K562 (cell line): ENCODE results near the gene ANKFN1. TPM values are rescaled to one million over a fixed set of nuclear protein-coding genes. Genes with fewer than 3 reads are reported as not detected.

Source experiments
- ATAC-seq: fragments of 200-7000 bp; cut with Tn5 transposase; 3 replicates; pipeline ENCODE4 v1.9.1; 2020; ENCODE audit warnings: moderate library complexity
- BruUV-seq: library from RNA; stranded (reverse); fragments of 400-500 nt; replicated peaks from 2 replicates; lab custom pipeline; 2021; lab: Mats Ljungman, UMichigan
- CTCF ChIA-PET: fragments of 300-600 bp; formaldehyde crosslinking; extraction: SDS; loops from one replicate; lab custom pipeline; 2021; ENCODE audit warnings: low intra/inter-chr PET ratio; lab: Yijun Ruan, JAX
- POLR2A ChIA-PET: fragments of 300-600, 350-650 bp; sonication (Branson Sonifier 250); formaldehyde crosslinking; extraction: SDS; loops from one replicate; lab custom pipeline; 2021; ENCODE audit warnings: antibody characterized with exemption, inconsistent platforms; lab: Yijun Ruan, JAX
- DNase-seq, 4 experiments: peaks; one replicate each; pipeline versions ENCODE4 v3.0.0 to v3.0.0-alpha.2; 2011 to 2018; ENCODE audit warnings: low spot score in 3 of 4, mixed read lengths in 3 of 4; ENCODE audit errors: extremely low read depth in 1 of 4
- FAIRE-seq: peaks from 2 replicates; lab custom pipeline; 2011; peaks lifted over from hg19 to GRCh38; lab: Jason Lieb, UNC
- H2AFZ ChIP-seq: 2 replicates; pipeline ENCODE4 v1.6.0; 2011; ENCODE audit warnings: low read depth, low read length, control low read depth, inconsistent platforms
- H3K27ac ChIP-seq: fragments of 200-600 bp; 3 replicates; pipeline ENCODE4 v1.8.0; 2011; ENCODE audit warnings: low read depth, mild to moderate bottlenecking, control low read depth, inconsistent platforms, low read length, moderate library complexity, mixed read lengths; ENCODE audit errors: extremely low read depth
- H3K27me3 ChIP-seq, 2 experiments: fragments of 300-600 bp in 1 of 2; 2 replicates in 1 of 2; 3 replicates in 1 of 2; pipeline versions ENCODE4 v1.6.0 to v1.8.0; 2011; ENCODE audit warnings: inconsistent platforms in 2 of 2, low read length in 2 of 2, mild to moderate bottlenecking in 1 of 2, mixed read lengths in 1 of 2, moderate library complexity in 1 of 2; ENCODE audit not compliant: control insufficient read depth in 2 of 2, insufficient read depth in 2 of 2
- H3K36me3 ChIP-seq: fragments of 300-600 bp; 3 replicates; pipeline ENCODE4 v1.8.0; 2011; ENCODE audit warnings: mild to moderate bottlenecking, low read length, inconsistent platforms; ENCODE audit not compliant: control insufficient read depth, insufficient read depth
- H3K4me1 ChIP-seq, 2 experiments: fragments of 200-600 bp in 1 of 2; replicated peaks in 1 of 2; 2 replicates in 1 of 2; 3 replicates in 1 of 2; pipeline versions ENCODE4 v1.5.1 to v1.8.0; 2011; ENCODE audit warnings: inconsistent platforms in 2 of 2, low read length in 2 of 2, mild to moderate bottlenecking in 1 of 2, mixed read lengths in 1 of 2, moderate library complexity in 1 of 2; ENCODE audit not compliant: control insufficient read depth in 2 of 2, insufficient read depth in 2 of 2
- H3K4me2 ChIP-seq: 2 replicates; pipeline ENCODE4 v1.6.1; 2011; ENCODE audit warnings: low read length, control low read depth, inconsistent platforms, mixed read lengths; ENCODE audit not compliant: insufficient read depth
- H3K4me3 ChIP-seq: fragments of 200-600 bp; sonication (generic), shearing (Covaris generic); 2 replicates; pipeline ENCODE4 v1.5.1; 2016; ENCODE audit warnings: control low read depth, inconsistent platforms
- H3K79me2 ChIP-seq: fragments of 200-600 bp; 3 replicates; pipeline ENCODE4 v1.8.0; 2011; ENCODE audit warnings: low read length, inconsistent platforms; ENCODE audit not compliant: control insufficient read depth, insufficient read depth
- H3K9ac ChIP-seq, 2 experiments: 2 replicates each; pipeline versions ENCODE4 v1.6.0 to v1.6.1; 2011; ENCODE audit warnings: low read depth in 2 of 2, low read length in 2 of 2, control low read depth in 1 of 2, inconsistent platforms in 1 of 2, mild to moderate bottlenecking in 1 of 2, mixed read lengths in 1 of 2; ENCODE audit not compliant: insufficient read depth in 1 of 2
- H3K9me1 ChIP-seq: one replicate; pipeline ENCODE4 v1.6.0; 2011; ENCODE audit warnings: inconsistent platforms, mild to moderate bottlenecking, low read length, moderate library complexity; ENCODE audit not compliant: control insufficient read depth, insufficient read depth
- H3K9me3 ChIP-seq: replicated peaks from 2 replicates; pipeline ENCODE4 v1.5.1; 2011; ENCODE audit warnings: low read depth, low read length, inconsistent platforms; ENCODE audit not compliant: control insufficient read depth, insufficient read depth
- H4K20me1 ChIP-seq: replicated peaks from 2 replicates; pipeline ENCODE4 v1.6.1; 2011; ENCODE audit warnings: low read length, inconsistent platforms, mixed read lengths; ENCODE audit not compliant: control insufficient read depth, insufficient read depth
- IFI16 ChIP-seq: fragments of 250-450 bp; sonication (Bioruptor Pico); IDR thresholded peaks from 2 replicates; pipeline ENCODE4 v2.1.2; 2022; ENCODE audit warnings: mild to moderate bottlenecking, inconsistent platforms
- KDM2B ChIP-seq: fragments of 250-450 bp; sonication (Bioruptor Pico); IDR thresholded peaks from 2 replicates; pipeline ENCODE4 v1.8.0; 2021; ENCODE audit warnings: mild to moderate bottlenecking, moderate library complexity
- NFXL1 ChIP-seq: fragments of 450-650 bp; formaldehyde crosslinking; IDR thresholded peaks from 2 replicates; pipeline ENCODE4 v1.4.0; 2021; ENCODE audit warnings: mild to moderate bottlenecking
- SMARCA5 ChIP-seq: fragments of 450-650 bp; IDR thresholded peaks from 2 replicates; pipeline ENCODE4 v1.6.1; 2016
- SRSF9 ChIP-seq: fragments of 200-400 bp; formaldehyde crosslinking; IDR thresholded peaks from 2 replicates; pipeline ENCODE4 v1.6.1; 2017; ENCODE audit warnings: low read depth, low read length, borderline replicate concordance
- THAP7 ChIP-seq: fragments of 250-450 bp; sonication (Bioruptor Pico); IDR thresholded peaks from 2 replicates; pipeline ENCODE4 v1.5.0; 2021
- TRIM28 ChIP-seq: fragments of 450-650 bp; IDR thresholded peaks from 2 replicates; pipeline ENCODE4 v1.6.1; 2017
- ZFP30 ChIP-seq: fragments of 250-450 bp; sonication (Bioruptor Pico); IDR thresholded peaks from 2 replicates; pipeline ENCODE4 v1.8.0; 2022; ENCODE audit warnings: moderate library complexity, mild to moderate bottlenecking, inconsistent platforms, borderline replicate concordance
- ZNF584 ChIP-seq: fragments of 200-800 bp; sonication (Bioruptor generic); IDR thresholded peaks from 2 replicates; pipeline ENCODE4 v1.6.1; 2016; ENCODE audit warnings: low read depth, mild to moderate bottlenecking, missing genetic modification characterization, missing compliant biosample characterization
- WGBS: fragments of 100-300 bp; shearing (Covaris generic); methylation state at CpG from one replicate; pipeline ENCODE4 v1.1.6; 2016; ENCODE audit warnings: low coverage, mixed read lengths; ENCODE audit not compliant: insufficient coverage; ENCODE audit errors: missing lambda C conversion rate; 5-methylcytosine and 5-hydroxymethylcytosine counted together
- in situ Hi-C: fragments of 300-500 bp; cut with MboI; formaldehyde crosslinking; loops from 4 replicates; pipeline ENCODE4 v1.15.0; 2018; ENCODE audit warnings: inconsistent platforms, mixed read lengths
- intact Hi-C: fragments of 100-400 bp; cut with micrococcal nuclease; formaldehyde crosslinking; loops from 2 replicates; pipeline ENCODE4 v1.14.2; 2022
- polyA plus RNA-seq, 8 experiments: library from polyadenylated mRNA; depleted of rRNA in 4 of 8; stranded (reverse) in 5 of 8; unstranded in 3 of 8; fragments of >200 nt; fragmentation: Nextera tagmentation in 2 of 8; fragmentation: Illumina TruSeq in 1 of 8; extraction: Ambion mirVana in 2 of 8; extraction: Trizol in 1 of 8; gene quantifications; 2 replicates each; pipeline versions ENCODE4 v1.2.1 to v1.2.3, GENCODE V29; 2011 to 2014; ENCODE audit warnings: inconsistent platforms in 1 of 8, missing spikeins in 1 of 8
- total RNA-seq, 7 experiments: library from RNA; depleted of rRNA in 6 of 7; stranded (reverse); fragments of >200 nt in 6 of 7; fragmentation: Illumina TruSeq in 2 of 7; extraction: Trizol in 2 of 7; gene quantifications; 2 replicates each; pipeline versions ENCODE4 v1.2.1 to v1.2.3, GENCODE V29; 2011 to 2021; ENCODE audit warnings: low replicate concordance in 1 of 7
- TF ChIP-seq, protein P1 (sequence below), 2 experiments: fragments of 450-650 bp; IDR thresholded peaks; 2 replicates each; pipeline ENCODE4 v1.6.1; 2016

ANKFN1 gene
- total and polyA plus RNA-seq, 9 of the 15 experiments (the other 6 are each of a cell fraction or from before 2014, with no cell fraction given): 0.04 to 0.39 (median 0.15) TPM; not detected in 1

DNA sequence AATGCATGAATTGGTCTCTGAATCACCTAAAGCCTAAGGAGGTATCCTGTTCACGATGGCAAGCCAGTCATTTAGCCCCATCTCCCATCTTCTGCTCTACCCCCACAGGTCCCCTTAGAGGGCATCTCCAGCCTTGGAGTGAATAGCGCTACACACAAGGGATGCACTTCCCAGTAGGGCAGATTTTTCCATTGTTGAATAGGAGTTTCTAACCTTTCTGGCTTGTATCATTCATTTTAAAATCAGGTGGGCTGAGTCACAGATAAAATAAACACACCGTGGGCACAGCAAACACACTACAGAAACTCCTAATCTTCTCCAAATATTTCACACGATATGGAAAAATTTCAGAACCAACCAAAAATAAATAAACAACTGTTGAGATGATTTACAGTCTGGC, 239.0 kb downstream of the ANKFN1 start:
- no TSS peak for BruUV-seq
- Histone ChIP-seq H3K9me3 (no peaks in the 10 kb centered on the region), H3K4me3 (no peak overlapping the region), H3K4me2 (no peak overlapping the region), H3K36me3 (no peaks in the 10 kb centered on the region), H3K27me3 (no peaks in the 10 kb centered on the region), H3K4me1 (no peaks in the 10 kb centered on the region), H3K79me2 (no peaks in the 10 kb centered on the region), H4K20me1 (no peaks in the 10 kb centered on the region), H3K9ac (no peak overlapping the region), H2AFZ (no peak overlapping the region), H3K27ac (no peak overlapping the region), H3K9me1 (no peaks in the 10 kb centered on the region)
- ChIA-PET CTCF (no interaction called here), POLR2A (interaction anchor here (0.6 kb wide), 1 partner anchor 13 kb away, joined by 3 read pairs; no protein-coding TSS in a partner anchor)
- 0% methylated on average over 4 of the region's 4 CpGs for WGBS
- intact Hi-C loops: no loop called here
- no peak for DNase-seq
- TF ChIP-seq, protein P1, sequence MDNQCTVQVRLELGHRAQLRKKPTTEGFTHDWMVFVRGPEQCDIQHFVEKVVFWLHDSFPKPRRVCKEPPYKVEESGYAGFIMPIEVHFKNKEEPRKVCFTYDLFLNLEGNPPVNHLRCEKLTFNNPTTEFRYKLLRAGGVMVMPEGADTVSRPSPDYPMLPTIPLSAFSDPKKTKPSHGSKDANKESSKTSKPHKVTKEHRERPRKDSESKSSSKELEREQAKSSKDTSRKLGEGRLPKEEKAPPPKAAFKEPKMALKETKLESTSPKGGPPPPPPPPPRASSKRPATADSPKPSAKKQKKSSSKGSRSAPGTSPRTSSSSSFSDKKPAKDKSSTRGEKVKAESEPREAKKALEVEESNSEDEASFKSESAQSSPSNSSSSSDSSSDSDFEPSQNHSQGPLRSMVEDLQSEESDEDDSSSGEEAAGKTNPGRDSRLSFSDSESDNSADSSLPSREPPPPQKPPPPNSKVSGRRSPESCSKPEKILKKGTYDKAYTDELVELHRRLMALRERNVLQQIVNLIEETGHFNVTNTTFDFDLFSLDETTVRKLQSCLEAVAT (IDR thresholded peaks at IDR 0.05): no peak
- TF ChIP-seq KDM2B (CRISPR knock-in tag) (no peak), IFI16 (CRISPR knock-in tag) (no peak), ZNF584 (CRISPR knock-in tag) (no peak), THAP7 (no peak), SRSF9 (no peak), NFXL1 (CRISPR knock-in tag) (no peak), ZFP30 (CRISPR knock-in tag) (no peak), SMARCA5 (no peak), TRIM28 (no peak)
- in situ Hi-C loops: no loop called here
- FAIRE-seq: no peak
- no peak for ATAC-seq
